Brain microvascular endothelial cell (primary cell): ENCODE results near the gene TIGD4.

Experiments used
- DNase-seq: peaks from one replicate; pipeline ENCODE4 v3.0.0-alpha.2; 2020
- H3K27ac ChIP-seq: fragments of 250-450 bp; sonication (Bioruptor Pico); 2 replicates; pipeline ENCODE4 v1.5.1; 2020; ENCODE audit warnings: mild to moderate bottlenecking, moderate library complexity
- H3K27me3 ChIP-seq: fragments of 250-450 bp; sonication (Bioruptor Pico); replicated peaks from 2 replicates; pipeline ENCODE4 v1.5.1; 2020; ENCODE audit warnings: mild to moderate bottlenecking
- H3K36me3 ChIP-seq: fragments of 250-450 bp; sonication (Bioruptor Pico); replicated peaks from 2 replicates; pipeline ENCODE4 v1.5.1; 2020; ENCODE audit warnings: mild to moderate bottlenecking
- H3K4me3 ChIP-seq: 2 replicates; pipeline ENCODE4 v1.5.1; 2011; ENCODE audit warnings: low read depth, mild to moderate bottlenecking, control low read depth, low read length, moderate library complexity
- in situ Hi-C: cut with HindIII; loops from 2 replicates; pipeline ENCODE4 v1.10.0; 2017; ENCODE audit warnings: low sequenced_read_pairs, low pct_ligation_motif_present
- TF ChIP-seq, protein P1 (sequence below): IDR thresholded peaks from 2 replicates; pipeline ENCODE4 v1.5.1; 2011; ENCODE audit warnings: low read depth, mild to moderate bottlenecking, moderate library complexity, low read length, control low read depth, inconsistent platforms; ENCODE audit errors: missing control alignments

Gene TIGD4

DNA sequence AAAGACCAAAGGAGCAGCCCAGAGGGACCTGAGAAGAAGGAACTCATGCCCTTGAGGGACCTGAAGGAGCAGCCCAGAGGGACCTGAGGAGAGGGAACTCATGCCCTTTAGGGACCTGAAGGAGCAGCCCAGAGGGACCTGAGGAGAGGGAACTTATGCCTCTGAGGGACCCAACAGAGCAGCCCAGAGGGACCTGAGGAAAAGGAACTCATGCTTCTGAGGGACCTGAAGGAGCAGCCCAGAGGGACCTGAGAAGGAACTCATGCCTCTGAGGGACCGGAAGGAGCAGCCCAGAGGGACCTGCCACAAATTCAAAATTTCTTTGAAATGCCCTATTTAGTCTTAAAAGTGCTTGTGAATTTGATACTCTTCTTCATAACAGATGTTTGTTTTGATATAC, 51.2 kb downstream of the TIGD4 start:
- Histone ChIP-seq H3K27ac (no peak overlapping the region), H3K27me3 (no peaks in the 10 kb centered on the region), H3K36me3 (no peaks in the 10 kb centered on the region), H3K4me3 (no peak overlapping the region)
- TF ChIP-seq, protein P1, sequence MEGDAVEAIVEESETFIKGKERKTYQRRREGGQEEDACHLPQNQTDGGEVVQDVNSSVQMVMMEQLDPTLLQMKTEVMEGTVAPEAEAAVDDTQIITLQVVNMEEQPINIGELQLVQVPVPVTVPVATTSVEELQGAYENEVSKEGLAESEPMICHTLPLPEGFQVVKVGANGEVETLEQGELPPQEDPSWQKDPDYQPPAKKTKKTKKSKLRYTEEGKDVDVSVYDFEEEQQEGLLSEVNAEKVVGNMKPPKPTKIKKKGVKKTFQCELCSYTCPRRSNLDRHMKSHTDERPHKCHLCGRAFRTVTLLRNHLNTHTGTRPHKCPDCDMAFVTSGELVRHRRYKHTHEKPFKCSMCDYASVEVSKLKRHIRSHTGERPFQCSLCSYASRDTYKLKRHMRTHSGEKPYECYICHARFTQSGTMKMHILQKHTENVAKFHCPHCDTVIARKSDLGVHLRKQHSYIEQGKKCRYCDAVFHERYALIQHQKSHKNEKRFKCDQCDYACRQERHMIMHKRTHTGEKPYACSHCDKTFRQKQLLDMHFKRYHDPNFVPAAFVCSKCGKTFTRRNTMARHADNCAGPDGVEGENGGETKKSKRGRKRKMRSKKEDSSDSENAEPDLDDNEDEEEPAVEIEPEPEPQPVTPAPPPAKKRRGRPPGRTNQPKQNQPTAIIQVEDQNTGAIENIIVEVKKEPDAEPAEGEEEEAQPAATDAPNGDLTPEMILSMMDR, result no peak
- no peak for DNase-seq
- in situ Hi-C loops, result no loop called here

DNA sequence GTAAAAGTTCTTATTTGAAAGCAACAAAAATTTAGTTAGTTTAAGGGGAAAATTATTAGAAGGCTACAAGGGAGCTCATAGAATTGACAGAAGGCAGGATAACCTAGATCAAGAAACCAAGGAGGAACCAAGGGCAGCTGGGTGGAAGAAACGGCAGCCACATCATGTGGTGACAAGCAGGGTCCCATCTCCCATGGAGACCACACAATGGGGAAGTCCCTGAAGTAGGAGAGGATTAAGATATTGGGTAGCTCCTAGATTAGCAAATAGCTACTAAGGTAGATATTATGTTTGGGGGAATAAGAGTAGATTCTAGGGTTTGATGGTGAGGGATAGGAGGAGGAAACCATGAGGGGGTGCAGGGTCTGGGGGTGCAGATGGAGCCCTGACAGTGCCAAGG, 51.7 kb downstream of the TIGD4 start:
- Histone ChIP-seq H3K27me3 (no peaks in the 10 kb centered on the region), H3K36me3 (no peaks in the 10 kb centered on the region), H3K4me3 (no peak overlapping the region), H3K27ac (no peak overlapping the region)
- TF ChIP-seq, protein P1, result no peak
- in situ Hi-C loops, result no loop called here
- no peak for DNase-seq

DNA sequence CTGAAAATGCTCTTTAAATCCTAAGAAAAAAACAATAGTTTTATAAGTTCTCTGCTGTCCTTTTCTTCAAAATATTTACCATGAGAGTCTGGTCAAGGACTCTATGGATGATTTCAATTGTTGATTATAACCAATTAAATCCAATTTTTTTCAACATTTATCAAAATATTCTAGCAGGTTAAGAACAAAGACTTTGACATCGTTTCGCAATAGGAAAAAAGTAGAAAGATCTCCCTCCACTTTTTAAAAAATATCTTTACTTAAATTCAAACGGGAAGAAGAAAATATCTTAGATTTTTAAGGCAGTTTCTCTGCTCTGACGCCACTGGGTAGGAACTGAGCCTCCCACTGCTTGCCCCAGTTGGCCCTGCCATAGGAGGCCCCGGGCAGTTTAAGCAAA, 55.0 kb downstream of the TIGD4 start:
- Histone ChIP-seq H3K36me3 (no peaks in the 10 kb centered on the region), H3K27ac (no peak overlapping the region), H3K4me3 (no peak overlapping the region), H3K27me3 (no peaks in the 10 kb centered on the region)
- no peak for DNase-seq
- in situ Hi-C loops, result no loop called here
- TF ChIP-seq, protein P1, result no peak

DNA sequence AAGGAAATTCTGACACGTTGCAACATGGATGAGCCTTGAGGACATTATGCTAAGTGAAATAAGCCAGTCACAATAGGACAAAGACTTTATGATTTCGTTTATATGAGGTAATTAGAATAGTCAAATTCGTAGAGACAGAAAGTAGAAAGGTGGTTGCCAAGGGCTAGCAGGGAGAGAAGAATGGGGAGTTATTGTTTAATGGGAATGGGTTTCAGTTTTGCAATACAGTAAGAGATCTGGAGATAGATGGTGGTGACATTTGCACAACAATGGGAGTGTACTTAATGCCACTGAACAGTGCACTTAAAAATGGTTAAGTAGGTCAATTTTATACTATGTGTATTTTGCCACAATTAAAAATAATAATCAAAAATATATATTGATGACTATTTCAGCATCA, 56.3 kb downstream of the TIGD4 start:
- no peak for DNase-seq
- no peaks in the 10 kb centered on the region for H3K27me3 ChIP-seq
- H3K27ac ChIP-seq, result no peak overlapping the region
- in situ Hi-C loops, result no loop called here
- TF ChIP-seq, protein P1, result no peak
- no peaks in the 10 kb centered on the region for H3K36me3 ChIP-seq
- H3K4me3 ChIP-seq, result no peak overlapping the region

DNA sequence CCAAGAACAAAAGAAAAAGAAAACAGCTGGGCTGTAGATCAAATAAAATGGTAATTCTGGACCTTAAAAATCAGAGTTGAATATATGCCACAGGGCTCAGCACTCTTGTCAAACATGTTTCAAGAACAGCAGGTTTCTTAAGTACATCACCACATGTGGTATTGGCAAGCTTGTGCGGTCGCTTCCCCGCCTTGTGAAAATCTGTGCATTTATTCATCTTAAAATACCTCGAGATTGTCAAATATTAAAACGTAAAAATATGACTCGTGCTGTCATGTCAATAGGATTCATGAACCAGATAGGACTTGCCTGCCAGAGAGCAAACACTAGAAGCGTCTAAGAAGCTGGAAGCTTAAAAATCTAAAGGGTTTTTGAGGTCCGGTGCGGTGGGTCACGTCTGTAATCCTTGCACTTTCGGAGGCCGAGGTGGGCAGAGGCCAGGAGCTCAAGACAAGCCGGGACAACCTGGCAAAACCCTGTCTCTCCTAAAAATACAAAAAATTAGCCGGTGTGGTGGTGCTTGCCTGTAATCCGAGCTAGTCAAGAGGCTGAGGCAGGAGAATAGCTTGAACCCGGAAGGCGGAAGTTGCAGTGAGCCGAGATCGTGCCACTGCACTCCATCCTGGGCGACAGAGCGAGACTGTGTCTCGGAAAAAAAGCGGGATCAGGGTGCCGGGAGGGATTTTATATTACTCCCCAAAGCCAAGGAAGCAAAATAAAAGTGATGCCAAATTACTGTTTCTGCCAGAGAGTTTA, 59.6 kb downstream of the TIGD4 start:
- DNase-seq, result no peak
- TF ChIP-seq, protein P1, result no peak
- in situ Hi-C loops, result no loop called here
- H3K27ac ChIP-seq, result no peak overlapping the region
- H3K27me3 ChIP-seq, result no peaks in the 10 kb centered on the region
- H3K4me3 ChIP-seq, result no peak overlapping the region
- H3K36me3 ChIP-seq, result no peaks in the 10 kb centered on the region
